Stomach (tissue), 4 donors: ENCODE results near the gene MCM5.

Experiments
- POLR2A ChIP-seq, 4 donors: fragments of 450-650 bp; IDR thresholded peaks; one replicate each; pipeline ENCODE4 v1.6.1; 2016; ENCODE audit warnings: antibody characterized with exemption in 4 of 4, control low read depth in 2 of 4, mild to moderate bottlenecking in 1 of 4, moderate library complexity in 1 of 4
- TF ChIP-seq, protein P1 (sequence below), 7 experiments: fragments of 450-650 bp in 4 of 7; fragments of 200-600 bp in 3 of 7; sonication (generic) in 3 of 7; IDR thresholded peaks; one replicate each; pipeline ENCODE4 v1.5.1; 2016 to 2019; ENCODE audit warnings: antibody characterized with exemption in 7 of 7, control low read depth in 2 of 7, mild to moderate bottlenecking in 1 of 7

DNA sequence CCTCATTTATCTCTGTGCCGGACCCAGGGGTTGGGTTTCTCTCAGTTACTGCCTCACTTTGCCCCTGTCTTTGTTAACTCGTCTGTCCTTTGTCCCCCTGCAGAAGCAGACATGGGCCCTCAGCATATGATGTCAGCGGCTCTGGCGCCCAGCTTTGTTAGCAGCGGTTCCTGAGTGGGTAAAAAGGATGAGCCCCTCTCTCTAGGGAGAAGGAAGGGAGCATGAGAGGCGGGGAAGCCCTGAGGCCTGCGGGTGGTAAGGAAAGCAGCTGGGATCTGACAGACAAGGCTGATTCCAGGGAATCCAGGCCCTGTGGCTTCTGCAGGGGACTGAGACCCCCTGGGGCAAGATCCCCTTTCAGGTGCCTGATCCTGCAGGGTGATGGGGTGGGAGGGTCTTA lies 51.7 kb downstream of the MCM5 start:
- no peak for TF ChIP-seq POLR2A (IDR thresholded peaks at IDR 0.05)
- TF ChIP-seq, protein P1, sequence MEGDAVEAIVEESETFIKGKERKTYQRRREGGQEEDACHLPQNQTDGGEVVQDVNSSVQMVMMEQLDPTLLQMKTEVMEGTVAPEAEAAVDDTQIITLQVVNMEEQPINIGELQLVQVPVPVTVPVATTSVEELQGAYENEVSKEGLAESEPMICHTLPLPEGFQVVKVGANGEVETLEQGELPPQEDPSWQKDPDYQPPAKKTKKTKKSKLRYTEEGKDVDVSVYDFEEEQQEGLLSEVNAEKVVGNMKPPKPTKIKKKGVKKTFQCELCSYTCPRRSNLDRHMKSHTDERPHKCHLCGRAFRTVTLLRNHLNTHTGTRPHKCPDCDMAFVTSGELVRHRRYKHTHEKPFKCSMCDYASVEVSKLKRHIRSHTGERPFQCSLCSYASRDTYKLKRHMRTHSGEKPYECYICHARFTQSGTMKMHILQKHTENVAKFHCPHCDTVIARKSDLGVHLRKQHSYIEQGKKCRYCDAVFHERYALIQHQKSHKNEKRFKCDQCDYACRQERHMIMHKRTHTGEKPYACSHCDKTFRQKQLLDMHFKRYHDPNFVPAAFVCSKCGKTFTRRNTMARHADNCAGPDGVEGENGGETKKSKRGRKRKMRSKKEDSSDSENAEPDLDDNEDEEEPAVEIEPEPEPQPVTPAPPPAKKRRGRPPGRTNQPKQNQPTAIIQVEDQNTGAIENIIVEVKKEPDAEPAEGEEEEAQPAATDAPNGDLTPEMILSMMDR (IDR thresholded peaks at IDR 0.05): no peak
